ENCODE measurements around the gene CCDC192.

CCDC192 gene

GRCh38 chr5:127871503-127872153, 168.4 kb downstream of the CCDC192 start:
- DNase-seq (ENCODE audit: extremely low read depth in 1 of 2, low read depth in 1 of 2): no peak

- DNase-seq (ENCODE audit: extremely low read depth in 1 of 2, low read depth in 1 of 2): no peak
Observed at GRCh38 chr5:127872494-127872893, 169.3 kb downstream of the CCDC192 start.

GRCh38 chr5:127875235-127876021, 172.2 kb downstream of the CCDC192 start:
- DNase-seq (ENCODE audit: extremely low read depth in 1 of 2, low read depth in 1 of 2): no peak

GRCh38 chr5:127876384-127876783, 173.2 kb downstream of the CCDC192 start:
- no peak for DNase-seq (ENCODE audit: extremely low read depth in 1 of 2, low read depth in 1 of 2)

GRCh38 chr5:127878174-127878750, 175.1 kb downstream of the CCDC192 start:
- DNase-seq (ENCODE audit: extremely low read depth in 1 of 2, low read depth in 1 of 2): no peak

- no peak for DNase-seq (ENCODE audit: extremely low read depth in 1 of 2, low read depth in 1 of 2)
Observed at GRCh38 chr5:127884416-127884815, 181.2 kb downstream of the CCDC192 start.

- no peak for DNase-seq (ENCODE audit: extremely low read depth in 1 of 2, low read depth in 1 of 2)
Observed at GRCh38 chr5:127885176-127885575, 182.0 kb downstream of the CCDC192 start.

GRCh38 chr5:127886081-127886480, 182.9 kb downstream of the CCDC192 start:
- DNase-seq (ENCODE audit: extremely low read depth in 1 of 2, low read depth in 1 of 2): no peak

- no peak for DNase-seq (ENCODE audit: extremely low read depth in 1 of 2, low read depth in 1 of 2)
Observed at GRCh38 chr5:127887282-127887681, 184.1 kb downstream of the CCDC192 start.

GRCh38 chr5:127891942-127892341, 188.8 kb downstream of the CCDC192 start:
- no peak for DNase-seq (ENCODE audit: extremely low read depth in 1 of 2, low read depth in 1 of 2)

GRCh38 chr5:127892467-127893207, 189.4 kb downstream of the CCDC192 start:
- DNase-seq (ENCODE audit: extremely low read depth in 1 of 2, low read depth in 1 of 2): no peak

GRCh38 chr5:127893232-127893631, 190.0 kb downstream of the CCDC192 start:
- DNase-seq (ENCODE audit: extremely low read depth in 1 of 2, low read depth in 1 of 2): no peak

GRCh38 chr5:127894461-127894860, 191.3 kb downstream of the CCDC192 start:
- no peak for DNase-seq (ENCODE audit: extremely low read depth in 1 of 2, low read depth in 1 of 2)

- DNase-seq (ENCODE audit: extremely low read depth in 1 of 2, low read depth in 1 of 2): no peak
Observed at GRCh38 chr5:127898551-127899213, 195.5 kb downstream of the CCDC192 start.

GRCh38 chr5:127899214-127899610, 196.0 kb downstream of the CCDC192 start:
- DNase-seq (ENCODE audit: extremely low read depth in 1 of 2, low read depth in 1 of 2): no peak

- no peak for DNase-seq (ENCODE audit: extremely low read depth in 1 of 2, low read depth in 1 of 2)
Observed at GRCh38 chr5:127906562-127907204, 203.5 kb downstream of the CCDC192 start.

GRCh38 chr5:127907907-127908306, 204.7 kb downstream of the CCDC192 start:
- no peak for DNase-seq (ENCODE audit: extremely low read depth in 1 of 2, low read depth in 1 of 2)

- no peak for DNase-seq (ENCODE audit: extremely low read depth in 1 of 2, low read depth in 1 of 2)
Observed at GRCh38 chr5:127909066-127909465, 205.9 kb downstream of the CCDC192 start.

GRCh38 chr5:127909821-127910220, 206.6 kb downstream of the CCDC192 start:
- no peak for DNase-seq (ENCODE audit: extremely low read depth in 1 of 2, low read depth in 1 of 2)

- DNase-seq (ENCODE audit: extremely low read depth in 1 of 2, low read depth in 1 of 2): no peak
Observed at GRCh38 chr5:127910307-127910956, 207.2 kb downstream of the CCDC192 start.
